Activated naive CD4-positive, alpha-beta T cell treated with anti-CD3 and anti-CD28 coated beads, Interleukin-2, amount 50 U/mL, for 72 hours (primary cell): Measurements from ENCODE around the gene CFAP299. TPM values are rescaled to one million over a fixed set of nuclear protein-coding genes. Genes with fewer than 3 reads are reported as not detected.

ENCODE experiments used
- ATAC-seq, 2 donors: fragments of 150-1000 bp; cut with Tn5 transposase; 2 replicates each; pipeline ENCODE4 v1.10.0; 2021; ENCODE audit warnings: mild to moderate bottlenecking in 2 of 2, moderate library complexity in 2 of 2
- DNase-seq, 2 donors: peaks; one replicate each; pipeline ENCODE4 v3.0.0; 2021 to 2022; ENCODE audit warnings: low spot score in 2 of 2
- H3K27ac Mint-ChIP-seq, 2 donors: one replicate each; pipeline ENCODE4 v1.8.0; 2022; ENCODE audit warnings: mild to moderate bottlenecking in 2 of 2, mixed read lengths in 2 of 2
- H3K36me3 Mint-ChIP-seq, 2 donors: one replicate each; pipeline ENCODE4 v1.8.0; 2022; ENCODE audit warnings: mixed read lengths in 2 of 2
- H3K9me3 Mint-ChIP-seq, 2 donors: one replicate each; pipeline ENCODE4 v1.8.0; 2022; ENCODE audit warnings: mixed read lengths in 2 of 2
- total RNA-seq, 2 donors: library from RNA; stranded (reverse); gene quantifications; one replicate each; pipeline ENCODE4 v1.2.3, GENCODE V29; 2022

CFAP299 gene
- total RNA-seq, 2 donors from 2014 or later: not detected

DNA sequence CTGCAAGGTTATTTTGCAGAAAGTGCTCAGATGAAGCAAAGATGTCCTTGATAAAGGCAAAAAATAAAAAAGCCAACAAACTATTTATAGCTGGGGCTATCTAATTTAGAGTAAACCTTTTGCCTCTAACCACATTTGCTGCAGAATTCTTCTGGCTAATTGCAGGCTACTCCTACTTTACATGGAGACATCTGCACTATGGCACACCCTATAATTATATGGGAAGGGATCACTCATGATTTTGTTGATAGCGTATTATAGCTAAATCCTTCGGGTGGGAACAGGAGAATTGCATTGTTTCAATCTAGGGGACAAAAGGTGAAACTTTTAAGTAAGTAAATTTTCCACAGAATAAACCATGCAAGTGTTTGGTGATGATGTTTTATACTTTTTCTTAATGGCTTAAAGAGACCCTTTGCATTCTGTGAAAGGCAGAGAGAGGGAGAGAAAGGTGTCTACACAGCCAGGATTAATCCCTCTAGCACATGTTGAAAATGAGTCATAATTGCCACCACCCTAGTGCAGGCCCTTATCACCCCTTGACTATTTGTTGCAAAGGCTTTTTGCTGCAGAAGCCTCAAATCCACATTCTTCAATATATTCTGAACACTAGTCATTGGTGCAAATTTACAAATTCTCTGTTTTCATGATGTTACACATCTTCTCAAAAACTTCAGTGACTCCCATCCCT lies 473.7 kb downstream of the CFAP299 start:
- DNase-seq (no peak), ATAC-seq (no peak)
- Mint-ChIP-seq H3K27ac (no peak overlapping the region), H3K9me3 (no peaks in the 10 kb centered on the region), H3K36me3 (no peaks in the 10 kb centered on the region)

DNA sequence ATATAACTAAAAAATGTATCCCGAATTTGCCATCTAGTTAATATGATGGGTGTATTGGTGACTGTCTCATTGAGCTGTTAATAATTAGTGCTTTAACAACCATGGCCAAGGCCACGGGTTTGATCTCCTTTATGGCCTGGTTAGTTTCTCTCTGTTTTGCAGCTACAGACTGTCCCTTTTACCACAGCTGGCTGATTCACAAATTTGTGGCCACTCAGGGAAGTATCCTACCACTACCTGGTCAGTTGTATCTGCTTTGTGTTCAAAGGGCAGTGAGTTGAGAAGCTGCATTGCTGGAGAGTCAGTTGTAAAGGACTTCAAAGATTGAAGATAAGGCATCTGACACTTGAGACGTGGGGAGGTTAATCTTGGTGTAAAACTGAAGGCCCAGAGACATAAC lies 475.9 kb downstream of the CFAP299 start:
- ATAC-seq (no peak), DNase-seq (no peak)
- Mint-ChIP-seq H3K27ac (no peak overlapping the region), H3K36me3 (no peaks in the 10 kb centered on the region), H3K9me3 (no peaks in the 10 kb centered on the region)

DNA sequence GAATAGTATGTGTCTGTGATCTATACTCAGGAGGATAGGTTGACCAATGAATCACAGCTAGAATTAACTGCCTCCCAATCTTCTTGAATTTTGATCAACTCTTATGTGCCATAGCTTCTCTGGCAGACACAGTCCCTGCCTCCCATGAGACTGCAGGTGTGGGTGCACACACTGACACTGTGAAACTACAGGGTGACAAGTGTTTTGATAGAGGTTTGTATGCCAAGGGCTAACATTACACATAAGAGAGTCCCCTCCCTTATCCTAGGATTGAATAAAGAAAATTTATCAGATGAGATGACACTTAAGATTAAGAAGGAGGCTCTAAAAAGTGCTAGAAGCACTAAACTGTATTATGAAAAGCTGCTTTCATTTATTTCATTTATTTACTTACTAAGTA lies 476.6 kb downstream of the CFAP299 start:
- H3K9me3 Mint-ChIP-seq: no peaks in the 10 kb centered on the region
- no peaks in the 10 kb centered on the region for H3K36me3 Mint-ChIP-seq
- no peak overlapping the region for H3K27ac Mint-ChIP-seq
- no peak for DNase-seq
- ATAC-seq: no peak

DNA sequence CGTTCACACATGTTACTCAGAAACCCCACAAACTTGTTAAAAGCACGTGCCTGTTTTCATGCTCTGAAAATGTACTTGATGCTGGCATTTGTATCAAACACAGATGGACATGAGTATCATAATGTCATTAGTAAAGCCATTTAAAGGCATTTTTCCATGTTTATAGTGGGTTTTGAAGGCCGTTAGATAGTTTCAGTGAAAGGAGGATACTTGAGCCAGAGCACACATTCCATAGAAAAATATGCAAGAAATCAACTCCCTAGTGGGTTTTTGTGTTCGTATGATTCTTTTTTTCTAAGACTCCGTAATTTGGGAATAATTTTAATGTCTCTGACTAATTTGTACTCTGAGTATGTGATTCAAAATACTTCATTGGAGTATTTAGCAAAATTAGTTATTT lies 478.7 kb downstream of the CFAP299 start:
- no peak for ATAC-seq
- Mint-ChIP-seq H3K27ac (no peak overlapping the region), H3K36me3 (no peaks in the 10 kb centered on the region), H3K9me3 (no peaks in the 10 kb centered on the region)
- DNase-seq: no peak

DNA sequence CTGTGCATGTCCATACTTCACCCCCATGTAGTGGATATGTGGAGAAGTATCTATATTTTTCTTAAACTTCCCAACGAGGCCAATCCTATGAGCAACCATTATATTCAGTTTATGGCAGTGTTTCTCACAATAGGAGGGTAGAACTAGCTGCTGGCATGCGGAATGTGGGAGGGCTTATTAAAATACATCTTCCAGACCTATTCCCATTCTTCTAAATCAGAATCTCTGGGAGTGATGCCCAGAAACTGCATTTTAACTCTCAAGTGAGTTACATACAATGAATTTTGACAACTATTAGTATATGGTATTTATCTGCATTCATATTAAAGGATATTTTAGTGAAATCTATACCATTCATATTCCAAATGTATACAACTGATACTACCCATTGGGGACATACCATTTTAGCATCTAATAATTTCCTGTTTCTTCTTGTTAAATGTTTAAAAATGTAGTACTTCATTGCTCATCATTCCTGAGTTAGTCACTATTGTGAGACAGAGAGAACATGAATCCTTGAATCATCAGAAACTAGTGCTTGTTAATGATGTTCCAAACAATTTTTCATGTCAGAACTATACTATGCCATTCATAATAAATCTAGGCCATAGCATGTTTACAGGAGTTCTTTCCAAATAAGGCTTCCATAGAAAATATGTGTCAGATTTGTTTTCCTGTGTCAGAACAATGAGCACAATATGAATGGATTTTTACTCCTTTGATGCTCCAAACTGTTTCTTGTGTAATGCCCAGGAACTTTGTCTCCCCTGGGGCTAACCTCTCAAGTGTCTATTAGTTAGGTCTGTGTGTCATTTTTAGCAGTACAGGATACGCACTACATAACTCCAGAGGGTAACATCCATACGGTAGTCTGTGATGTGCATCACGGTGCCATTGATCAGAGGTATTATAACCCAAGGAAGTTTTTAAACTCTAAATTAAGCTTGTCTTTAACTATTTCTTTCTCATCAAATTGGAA lies 496.1 kb downstream of the CFAP299 start:
- ATAC-seq: no peak
- no peak for DNase-seq
- no peak overlapping the region for H3K27ac Mint-ChIP-seq

GRCh38 chr4:80839281-80839680 lies 503.8 kb downstream of the CFAP299 start:
- H3K36me3 Mint-ChIP-seq: peaks cover 0 to 5% of the 10 kb centered on the region in 2 donors
- H3K9me3 Mint-ChIP-seq: peaks cover 0 to 4% of the 10 kb centered on the region in 2 donors
- DNase-seq (no peak), ATAC-seq (no peak)
- no peak overlapping the region for H3K27ac Mint-ChIP-seq

More for the DNA sequence above, 496.1 kb downstream of the CFAP299 start:
- H3K36me3 Mint-ChIP-seq: no peaks in the 10 kb centered on the region
- peaks cover 1 to 4% of the 10 kb centered on the region in 2 donors for H3K9me3 Mint-ChIP-seq

- peaks cover 0 to 5% of the 10 kb centered on the region in 2 donors for H3K36me3 Mint-ChIP-seq
- no peak for ATAC-seq
- no peak overlapping the region for H3K27ac Mint-ChIP-seq
- H3K9me3 Mint-ChIP-seq: peaks cover 0 to 4% of the 10 kb centered on the region in 2 donors
- no peak for DNase-seq
These were observed 504.3 kb downstream of the CFAP299 start for GRCh38 chr4:80839792-80840191.

GRCh38 chr4:80840396-80840795 lies 504.9 kb downstream of the CFAP299 start:
- peaks cover 3 to 4% of the 10 kb centered on the region in 2 donors for H3K9me3 Mint-ChIP-seq
- ATAC-seq (no peak), DNase-seq (no peak)
- H3K36me3 Mint-ChIP-seq: peaks cover 5 to 9% of the 10 kb centered on the region in 2 donors
- no peak overlapping the region for H3K27ac Mint-ChIP-seq

GRCh38 chr4:80841587-80842281 lies 506.2 kb downstream of the CFAP299 start:
- ATAC-seq: no peak
- H3K9me3 Mint-ChIP-seq: peaks cover 4 to 5% of the 10 kb centered on the region in 2 donors
- H3K27ac Mint-ChIP-seq: no peak overlapping the region
- DNase-seq: no peak
- peaks cover 7 to 10% of the 10 kb centered on the region in 2 donors for H3K36me3 Mint-ChIP-seq

GRCh38 chr4:80846210-80846609 lies 510.7 kb downstream of the CFAP299 start:
- DNase-seq: no peak
- Mint-ChIP-seq H3K36me3 (peaks cover 5 to 7% of the 10 kb centered on the region in 2 donors), H3K9me3 (peaks cover 0 to 5% of the 10 kb centered on the region in 2 donors), H3K27ac (no peak overlapping the region)
- no peak for ATAC-seq

- H3K27ac Mint-ChIP-seq: no peak overlapping the region
- no peaks in the 10 kb centered on the region for H3K9me3 Mint-ChIP-seq
- ATAC-seq (no peak), DNase-seq (no peak)
- no peaks in the 10 kb centered on the region for H3K36me3 Mint-ChIP-seq
These were observed 516.5 kb downstream of the CFAP299 start for GRCh38 chr4:80852061-80852460.

DNA sequence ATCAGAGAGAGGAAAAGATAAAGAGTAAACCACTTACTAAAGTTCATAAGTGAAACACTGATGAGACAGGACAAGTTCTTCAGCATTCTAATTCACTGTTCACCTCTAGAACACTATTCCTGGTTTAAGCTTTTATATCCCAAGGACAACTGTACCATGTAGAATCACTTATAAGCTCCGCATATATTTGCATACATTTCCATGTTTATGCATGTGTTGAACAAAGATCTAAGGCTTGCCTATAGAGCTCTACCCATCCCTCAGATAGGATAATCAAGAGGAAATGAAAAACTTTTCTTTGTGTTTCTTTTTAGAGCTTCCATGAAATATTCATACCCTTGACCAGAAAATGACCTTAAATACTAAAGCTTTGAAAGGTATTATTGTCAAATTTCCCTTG lies 538.0 kb downstream of the CFAP299 start:
- ATAC-seq (no peak), DNase-seq (no peak)
- no peaks in the 10 kb centered on the region for H3K9me3 Mint-ChIP-seq
- H3K27ac Mint-ChIP-seq: no peak overlapping the region
- no peaks in the 10 kb centered on the region for H3K36me3 Mint-ChIP-seq

GRCh38 chr4:80874979-80875378 lies 539.4 kb downstream of the CFAP299 start:
- ATAC-seq (no peak), DNase-seq (no peak)
- Mint-ChIP-seq H3K36me3 (no peaks in the 10 kb centered on the region), H3K27ac (no peak overlapping the region), H3K9me3 (no peaks in the 10 kb centered on the region)

- no peak overlapping the region for H3K27ac Mint-ChIP-seq
- DNase-seq (no peak), ATAC-seq (peak in 1 of 2 donors; percentile 34)
- no peaks in the 10 kb centered on the region for H3K9me3 Mint-ChIP-seq
- H3K36me3 Mint-ChIP-seq: no peaks in the 10 kb centered on the region
These were observed 540.1 kb downstream of the CFAP299 start for GRCh38 chr4:80875642-80876041.

- DNase-seq (no peak), ATAC-seq (peak; percentile 11 to 49)
- peaks cover 0 to 2% of the 10 kb centered on the region in 2 donors for H3K36me3 Mint-ChIP-seq
- H3K27ac Mint-ChIP-seq: no peak overlapping the region
- peaks cover under 1 to 2% of the 10 kb centered on the region in 2 donors for H3K9me3 Mint-ChIP-seq
These were observed 541.3 kb downstream of the CFAP299 start for GRCh38 chr4:80876810-80877209.

DNA sequence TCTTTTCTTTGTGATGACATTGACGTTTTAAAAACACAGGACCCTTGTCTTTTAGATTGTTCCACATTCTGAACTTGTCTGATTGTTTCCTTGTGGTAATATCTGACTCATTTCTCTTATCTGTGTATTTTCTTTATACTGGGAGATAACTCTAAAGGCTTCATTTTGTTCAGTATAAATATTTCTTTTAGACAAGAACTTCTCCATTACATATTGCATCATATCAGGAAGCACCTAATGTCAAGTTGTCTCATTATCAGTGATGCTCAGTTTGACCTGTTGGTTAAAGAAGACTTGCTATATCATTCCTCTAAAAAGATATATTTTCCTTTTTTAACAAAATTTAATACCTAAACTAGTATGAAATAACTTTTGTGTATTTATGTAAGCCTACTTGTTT lies 542.7 kb downstream of the CFAP299 start:
- Mint-ChIP-seq H3K9me3 (peaks cover 4 to 5% of the 10 kb centered on the region in 2 donors), H3K36me3 (peaks cover 0 to 5% of the 10 kb centered on the region in 2 donors), H3K27ac (no peak overlapping the region)
- DNase-seq: no peak
- ATAC-seq: no peak
